Measurements from ENCODE around the gene RERE.

DNA sequence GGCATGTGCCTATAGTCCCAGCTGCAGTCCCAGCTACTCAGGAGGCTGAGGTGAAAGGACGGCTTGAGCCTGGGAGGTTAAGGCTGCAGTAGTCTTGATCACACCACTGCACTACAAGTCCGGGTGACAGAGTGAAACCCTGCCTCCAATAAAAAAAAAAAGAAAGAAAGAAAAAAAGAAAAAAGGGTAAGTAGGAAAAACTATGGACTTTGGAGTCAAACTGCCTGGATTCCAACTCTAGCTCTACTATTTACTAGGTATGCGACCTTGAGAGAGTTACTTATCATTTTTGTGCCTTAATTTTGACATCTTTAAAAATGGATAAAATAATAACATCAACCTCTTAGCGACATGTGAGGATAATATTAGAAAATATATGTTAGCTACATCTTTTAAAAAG lies 348.7 kb downstream of the RERE start:
- TF ChIP-seq, protein P1, sequence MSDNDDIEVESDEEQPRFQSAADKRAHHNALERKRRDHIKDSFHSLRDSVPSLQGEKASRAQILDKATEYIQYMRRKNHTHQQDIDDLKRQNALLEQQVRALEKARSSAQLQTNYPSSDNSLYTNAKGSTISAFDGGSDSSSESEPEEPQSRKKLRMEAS (CRISPR knock-in tag; IDR thresholded peaks at IDR 0.05): no peak
- TF ChIP-seq SMAD3 (CRISPR knock-in tag; IDR thresholded peaks at IDR 0.05; ENCODE audit: borderline replicate concordance): no peak
- no peak for TF ChIP-seq NFATC4 (CRISPR knock-in tag; IDR thresholded peaks at IDR 0.05)
- TF ChIP-seq MYBL2 (CRISPR knock-in tag; IDR thresholded peaks at IDR 0.05): no peak
- no peak for TF ChIP-seq CTCF (IDR thresholded peaks at IDR 0.05)
- TF ChIP-seq, protein P2, sequence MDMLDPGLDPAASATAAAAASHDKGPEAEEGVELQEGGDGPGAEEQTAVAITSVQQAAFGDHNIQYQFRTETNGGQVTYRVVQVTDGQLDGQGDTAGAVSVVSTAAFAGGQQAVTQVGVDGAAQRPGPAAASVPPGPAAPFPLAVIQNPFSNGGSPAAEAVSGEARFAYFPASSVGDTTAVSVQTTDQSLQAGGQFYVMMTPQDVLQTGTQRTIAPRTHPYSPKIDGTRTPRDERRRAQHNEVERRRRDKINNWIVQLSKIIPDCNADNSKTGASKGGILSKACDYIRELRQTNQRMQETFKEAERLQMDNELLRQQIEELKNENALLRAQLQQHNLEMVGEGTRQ (CRISPR knock-in tag; IDR thresholded peaks at IDR 0.05): no peak
- TF ChIP-seq, protein P3, sequence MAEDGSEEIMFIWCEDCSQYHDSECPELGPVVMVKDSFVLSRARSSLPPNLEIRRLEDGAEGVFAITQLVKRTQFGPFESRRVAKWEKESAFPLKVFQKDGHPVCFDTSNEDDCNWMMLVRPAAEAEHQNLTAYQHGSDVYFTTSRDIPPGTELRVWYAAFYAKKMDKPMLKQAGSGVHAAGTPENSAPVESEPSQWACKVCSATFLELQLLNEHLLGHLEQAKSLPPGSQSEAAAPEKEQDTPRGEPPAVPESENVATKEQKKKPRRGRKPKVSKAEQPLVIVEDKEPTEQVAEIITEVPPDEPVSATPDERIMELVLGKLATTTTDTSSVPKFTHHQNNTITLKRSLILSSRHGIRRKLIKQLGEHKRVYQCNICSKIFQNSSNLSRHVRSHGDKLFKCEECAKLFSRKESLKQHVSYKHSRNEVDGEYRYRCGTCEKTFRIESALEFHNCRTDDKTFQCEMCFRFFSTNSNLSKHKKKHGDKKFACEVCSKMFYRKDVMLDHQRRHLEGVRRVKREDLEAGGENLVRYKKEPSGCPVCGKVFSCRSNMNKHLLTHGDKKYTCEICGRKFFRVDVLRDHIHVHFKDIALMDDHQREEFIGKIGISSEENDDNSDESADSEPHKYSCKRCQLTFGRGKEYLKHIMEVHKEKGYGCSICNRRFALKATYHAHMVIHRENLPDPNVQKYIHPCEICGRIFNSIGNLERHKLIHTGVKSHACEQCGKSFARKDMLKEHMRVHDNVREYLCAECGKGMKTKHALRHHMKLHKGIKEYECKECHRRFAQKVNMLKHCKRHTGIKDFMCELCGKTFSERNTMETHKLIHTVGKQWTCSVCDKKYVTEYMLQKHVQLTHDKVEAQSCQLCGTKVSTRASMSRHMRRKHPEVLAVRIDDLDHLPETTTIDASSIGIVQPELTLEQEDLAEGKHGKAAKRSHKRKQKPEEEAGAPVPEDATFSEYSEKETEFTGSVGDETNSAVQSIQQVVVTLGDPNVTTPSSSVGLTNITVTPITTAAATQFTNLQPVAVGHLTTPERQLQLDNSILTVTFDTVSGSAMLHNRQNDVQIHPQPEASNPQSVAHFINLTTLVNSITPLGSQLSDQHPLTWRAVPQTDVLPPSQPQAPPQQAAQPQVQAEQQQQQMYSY (CRISPR knock-in tag; IDR thresholded peaks at IDR 0.05): no peak
- TF ChIP-seq KAT7 (CRISPR knock-in tag; IDR thresholded peaks at IDR 0.05; ENCODE audit: borderline replicate concordance): no peak
- no peak for TF ChIP-seq RELA (CRISPR knock-in tag; IDR thresholded peaks at IDR 0.05; ENCODE audit: borderline replicate concordance)

All from WTC11 (cell line).